Measurements from ENCODE around the gene FOXL1. TPM values are rescaled to one million over a fixed set of nuclear protein-coding genes. Genes with fewer than 3 reads are reported as not detected.

FOXL1 gene
- total RNA-seq, 1 donor from 2014 or later = 0.38 TPM

GRCh38 chr16:86577314-86577971, 906 bp upstream of the FOXL1 start:
- H3K27me3 ChIP-seq (ENCODE audit: low read depth) = peaks cover 98% of the 10 kb centered on the region
- peak overlapping the region; percentile 66 for H3K4me3 ChIP-seq
- H3K36me3 ChIP-seq = no peaks in the 10 kb centered on the region
- no peaks in the 10 kb centered on the region for H3K9me3 ChIP-seq (replicated peaks)
- H3K4me1 ChIP-seq = peaks cover 42% of the 10 kb centered on the region
- no peak for TF ChIP-seq CTCF (IDR thresholded peaks at IDR 0.05; ENCODE audit: borderline replicate concordance)
- intact Hi-C loops (cut with micrococcal nuclease) = no loop called here
- no peak for DNase-seq
- peak overlapping the region; percentile 88 for H3K27ac ChIP-seq (replicated peaks)

GRCh38 chr16:86578611-86579267, 390 bp downstream of the FOXL1 start:
- no peaks in the 10 kb centered on the region for H3K36me3 ChIP-seq
- H3K27ac ChIP-seq (replicated peaks) = peak overlapping the region; percentile 88
- no peak for TF ChIP-seq CTCF (IDR thresholded peaks at IDR 0.05; ENCODE audit: borderline replicate concordance)
- peak; percentile 57 for DNase-seq
- H3K27me3 ChIP-seq (ENCODE audit: low read depth) = peaks cover 98% of the 10 kb centered on the region
- H3K4me1 ChIP-seq = peaks cover 32% of the 10 kb centered on the region
- intact Hi-C loops (cut with micrococcal nuclease) = no loop called here
- H3K4me3 ChIP-seq = peak overlapping the region; percentile 54
- no peaks in the 10 kb centered on the region for H3K9me3 ChIP-seq (replicated peaks)

- intact Hi-C loops (cut with micrococcal nuclease) = no loop called here
- peaks cover 32% of the 10 kb centered on the region for H3K4me1 ChIP-seq
- H3K27me3 ChIP-seq (ENCODE audit: low read depth) = peaks cover 98% of the 10 kb centered on the region
- no peak for TF ChIP-seq CTCF (IDR thresholded peaks at IDR 0.05; ENCODE audit: borderline replicate concordance)
- no peak for DNase-seq
- H3K4me3 ChIP-seq = peak overlapping the region; percentile 54
- peak overlapping the region; percentile 88 for H3K27ac ChIP-seq (replicated peaks)
- no peaks in the 10 kb centered on the region for H3K36me3 ChIP-seq
- H3K9me3 ChIP-seq (replicated peaks) = no peaks in the 10 kb centered on the region
Observed at GRCh38 chr16:86579268-86580062, 1.1 kb downstream of the FOXL1 start.

- H3K4me3 ChIP-seq = peak overlapping the region; percentile 54
- no peak for TF ChIP-seq CTCF (IDR thresholded peaks at IDR 0.05; ENCODE audit: borderline replicate concordance)
- H3K36me3 ChIP-seq = no peaks in the 10 kb centered on the region
- no peak for DNase-seq
- intact Hi-C loops (cut with micrococcal nuclease) = no loop called here
- peak overlapping the region; percentile 88 for H3K27ac ChIP-seq (replicated peaks)
- no peaks in the 10 kb centered on the region for H3K9me3 ChIP-seq (replicated peaks)
- H3K27me3 ChIP-seq (ENCODE audit: low read depth) = peaks cover 97% of the 10 kb centered on the region
- H3K4me1 ChIP-seq = peaks cover 26% of the 10 kb centered on the region
Observed at GRCh38 chr16:86580063-86580790, 1.9 kb downstream of the FOXL1 start.

- H3K27ac ChIP-seq (replicated peaks) = peak overlapping the region; percentile 88
- no peaks in the 10 kb centered on the region for H3K36me3 ChIP-seq
- DNase-seq = no peak
- H3K27me3 ChIP-seq (ENCODE audit: low read depth) = peaks cover 96% of the 10 kb centered on the region
- no peaks in the 10 kb centered on the region for H3K9me3 ChIP-seq (replicated peaks)
- H3K4me3 ChIP-seq = peak overlapping the region; percentile 54
- intact Hi-C loops (cut with micrococcal nuclease) = no loop called here
- peaks cover 20% of the 10 kb centered on the region for H3K4me1 ChIP-seq
- TF ChIP-seq CTCF (IDR thresholded peaks at IDR 0.05; ENCODE audit: borderline replicate concordance) = no peak
Observed at GRCh38 chr16:86580791-86581170, 2.4 kb downstream of the FOXL1 start.
